ENCODE results near the gene RBM8A. TPM values are rescaled to one million over a fixed set of nuclear protein-coding genes. Genes with fewer than 3 reads are reported as not detected.

The RBM8A gene
- total and polyA plus RNA-seq, 7 donors, result 77.8 to 138 (median 97.9) TPM

- no peak for DNase-seq
- intact Hi-C loops (cut with DNase I), result no loop called here
Measured at GRCh38 chr1:145952903-145953302, 25.6 kb upstream of the RBM8A start.

GRCh38 chr1:145951526-145951925, 24.2 kb upstream of the RBM8A start:
- intact Hi-C loops (cut with DNase I), result loop anchor here (2.0 kb wide), 1 partner anchor 17 kb away; no protein-coding TSS in a partner anchor
- no peaks in the 10 kb centered on the region for H3K9me3 ChIP-seq
- TF ChIP-seq POLR2A (IDR thresholded peaks at IDR 0.05) (no peak), CTCF (IDR thresholded peaks at IDR 0.05) (no peak), POLR2AphosphoS5 (IDR thresholded peaks at IDR 0.05) (no peak), EP300 (IDR thresholded peaks at IDR 0.05) (no peak)
- no peak for DNase-seq
- no peaks in the 10 kb centered on the region for H3K27me3 ChIP-seq
- no peak overlapping the region for H3K4me3 ChIP-seq
- peaks cover 0 to 87% (median 68%) of the 10 kb centered on the region in 4 donors for H3K4me1 ChIP-seq
- WGBS, 2 donors, result 95% methylated on average over 1 of the region's 1 CpG
- peaks cover 0 to 20% (median 3%) of the 10 kb centered on the region in 4 donors for H3K36me3 ChIP-seq
- no peak overlapping the region for H3K27ac ChIP-seq

More at GRCh38 chr1:145952903-145953302, 25.6 kb upstream of the RBM8A start:
- 98 to 99% methylated on average over 3 of the region's 3 CpGs for WGBS, 2 donors
- Histone ChIP-seq H3K9me3 (no peaks in the 10 kb centered on the region), H3K27ac (peak overlapping the region in 1 of 4 donors; percentile 39), H3K36me3 (peaks cover 0 to 10% (median 0%) of the 10 kb centered on the region in 4 donors), H3K4me1 (peaks cover 0 to 84% (median 67%) of the 10 kb centered on the region in 4 donors), H3K4me3 (no peak overlapping the region), H3K27me3 (no peaks in the 10 kb centered on the region)
- TF ChIP-seq POLR2AphosphoS5 (IDR thresholded peaks at IDR 0.05) (no peak), CTCF (IDR thresholded peaks at IDR 0.05) (no peak), EP300 (IDR thresholded peaks at IDR 0.05) (no peak), POLR2A (IDR thresholded peaks at IDR 0.05) (no peak)

GRCh38 chr1:145949219-145949618, 21.9 kb upstream of the RBM8A start:
- no peaks in the 10 kb centered on the region for H3K27me3 ChIP-seq
- TF ChIP-seq POLR2AphosphoS5 (IDR thresholded peaks at IDR 0.05) (peak in 1 of 4 donors; percentile 31), CTCF (IDR thresholded peaks at IDR 0.05) (no peak), EP300 (IDR thresholded peaks at IDR 0.05) (peak in 2 of 4 donors; percentile 48 to 91)
- no peaks in the 10 kb centered on the region for H3K9me3 ChIP-seq
- H3K4me1 ChIP-seq, result peaks cover 0 to 64% (median 46%) of the 10 kb centered on the region in 4 donors
- peaks cover 0 to 29% (median 5%) of the 10 kb centered on the region in 4 donors for H3K36me3 ChIP-seq
- 93 to 96% methylated on average over 4 of the region's 4 CpGs for WGBS, 2 donors
- no peak overlapping the region for H3K4me3 ChIP-seq
- intact Hi-C loops (cut with DNase I), result no loop called here
- no peak for DNase-seq
- peak overlapping the region in 2 of 4 donors; percentile 28 to 33 for H3K27ac ChIP-seq

- no peaks in the 10 kb centered on the region for H3K27me3 ChIP-seq
- H3K27ac ChIP-seq, result no peak overlapping the region
- no peak overlapping the region for H3K4me3 ChIP-seq
- TF ChIP-seq POLR2A (IDR thresholded peaks at IDR 0.05) (no peak), CTCF (IDR thresholded peaks at IDR 0.05) (no peak)
- peaks cover 0 to 48% (median 31%) of the 10 kb centered on the region in 4 donors for H3K4me1 ChIP-seq
- no peak for DNase-seq
- peaks cover 0 to 41% (median 9%) of the 10 kb centered on the region in 4 donors for H3K36me3 ChIP-seq
- no peaks in the 10 kb centered on the region for H3K9me3 ChIP-seq
- 87% methylated on average over 4 of the region's 4 CpGs for WGBS, 2 donors
- intact Hi-C loops (cut with DNase I), result no loop called here
Measured at GRCh38 chr1:145947551-145947950, 20.3 kb upstream of the RBM8A start.

GRCh38 chr1:145946477-145946986, 19.2 kb upstream of the RBM8A start:
- intact Hi-C loops (cut with DNase I), result no loop called here
- peaks cover 0 to 46% (median 13%) of the 10 kb centered on the region in 4 donors for H3K36me3 ChIP-seq
- 53 to 83% methylated on average over 4 of the region's 4 CpGs for WGBS, 2 donors
- H3K27ac ChIP-seq, result no peak overlapping the region
- H3K9me3 ChIP-seq, result no peaks in the 10 kb centered on the region
- H3K4me3 ChIP-seq, result no peak overlapping the region
- H3K27me3 ChIP-seq, result no peaks in the 10 kb centered on the region
- peaks cover 0 to 42% (median 27%) of the 10 kb centered on the region in 4 donors for H3K4me1 ChIP-seq
- DNase-seq, result no peak
- TF ChIP-seq CTCF (IDR thresholded peaks at IDR 0.05) (no peak), POLR2AphosphoS5 (IDR thresholded peaks at IDR 0.05) (no peak), POLR2A (IDR thresholded peaks at IDR 0.05) (no peak), EP300 (IDR thresholded peaks at IDR 0.05) (no peak)
